GM20000 (cell line): ENCODE results near the gene ZNF438.
A peak's percentile ranks its signal among the peaks of the same experiment; 100 is the strongest.

ENCODE experiments used
- DNase-seq: peaks from one replicate; pipeline ENCODE4 v3.0.0; 2012; ENCODE audit warnings: low spot score
- CTCF ChIP-seq: IDR thresholded peaks from 2 replicates; pipeline ENCODE4 v1.5.1; 2012; ENCODE audit warnings: mild to moderate bottlenecking, control low read depth; ENCODE audit errors: extremely low read depth, missing control alignments

ZNF438 gene

GRCh38 chr10:30819341-30820181 is 212.1 kb downstream of the ZNF438 start:
- TF ChIP-seq CTCF = no peak
- no peak for DNase-seq

GRCh38 chr10:30818854-30819253 is 212.8 kb downstream of the ZNF438 start:
- DNase-seq = no peak
- TF ChIP-seq CTCF = no peak

- peak; percentile 35 for DNase-seq
- TF ChIP-seq CTCF = no peak
Observed at GRCh38 chr10:30818010-30818660, 213.5 kb downstream of the ZNF438 start.

- no peak for TF ChIP-seq CTCF
- no peak for DNase-seq
Observed at GRCh38 chr10:30817541-30817940, 214.1 kb downstream of the ZNF438 start.

GRCh38 chr10:30816820-30817171 is 214.9 kb downstream of the ZNF438 start:
- TF ChIP-seq CTCF = no peak
- DNase-seq = no peak

- no peak for TF ChIP-seq CTCF
- no peak for DNase-seq
Observed at GRCh38 chr10:30816159-30816819, 215.4 kb downstream of the ZNF438 start.
